HK-2 (cell line): ENCODE data around the gene ZMIZ1.

Experiments
- DNase-seq: peaks from one replicate; pipeline ENCODE4 v3.0.0-alpha.2; 2018; ENCODE audit not compliant: unreplicated experiment

ZMIZ1 gene

GRCh38 chr10:79118286-79119202, 49.8 kb downstream of the ZMIZ1 start:
- no peak for DNase-seq

- DNase-seq, result no peak
Observed at GRCh38 chr10:79119306-79119705, 50.5 kb downstream of the ZMIZ1 start.

GRCh38 chr10:79123547-79123963, 54.8 kb downstream of the ZMIZ1 start:
- DNase-seq, result no peak

GRCh38 chr10:79124066-79124465, 55.3 kb downstream of the ZMIZ1 start:
- DNase-seq, result no peak

GRCh38 chr10:79125092-79125491, 56.3 kb downstream of the ZMIZ1 start:
- DNase-seq, result no peak

- DNase-seq, result no peak
Observed at GRCh38 chr10:79126351-79127080, 57.8 kb downstream of the ZMIZ1 start.

- peak; percentile 86 for DNase-seq
Observed at GRCh38 chr10:79127151-79127961, 58.6 kb downstream of the ZMIZ1 start.

- no peak for DNase-seq
Observed at GRCh38 chr10:79128241-79128922, 59.6 kb downstream of the ZMIZ1 start.

GRCh38 chr10:79128923-79129305, 60.1 kb downstream of the ZMIZ1 start:
- DNase-seq, result no peak

GRCh38 chr10:79129361-79129997, 60.7 kb downstream of the ZMIZ1 start:
- no peak for DNase-seq

GRCh38 chr10:79130255-79130654, 61.5 kb downstream of the ZMIZ1 start:
- DNase-seq, result no peak

GRCh38 chr10:79130846-79131245, 62.1 kb downstream of the ZMIZ1 start:
- DNase-seq, result no peak

GRCh38 chr10:79131836-79132631, 63.3 kb downstream of the ZMIZ1 start:
- no peak for DNase-seq

GRCh38 chr10:79132681-79133381, 64.1 kb downstream of the ZMIZ1 start:
- no peak for DNase-seq

- no peak for DNase-seq
Observed at GRCh38 chr10:79133416-79133815, 64.7 kb downstream of the ZMIZ1 start.

GRCh38 chr10:79135790-79136189, 67.0 kb downstream of the ZMIZ1 start:
- DNase-seq, result no peak

- no peak for DNase-seq
Observed at GRCh38 chr10:79136236-79137005, 67.7 kb downstream of the ZMIZ1 start.

GRCh38 chr10:79137300-79137756, 68.6 kb downstream of the ZMIZ1 start:
- no peak for DNase-seq

GRCh38 chr10:79137826-79138225, 69.1 kb downstream of the ZMIZ1 start:
- peak; percentile 67 for DNase-seq
